ENCODE results near the gene ECHDC3. TPM values are rescaled to one million over a fixed set of nuclear protein-coding genes. Genes with fewer than 3 reads are reported as not detected.

The ECHDC3 gene
- total RNA-seq, 1 donor from 2014 or later = 13.3 TPM

GRCh38 chr10:11750420-11750819 is 8.2 kb downstream of the ECHDC3 start:
- DNase-seq (ENCODE audit: low spot score) = no peak

GRCh38 chr10:11754173-11754572 is 12.0 kb downstream of the ECHDC3 start:
- no peak for DNase-seq (ENCODE audit: low spot score)

- DNase-seq (ENCODE audit: low spot score) = no peak
Measured at GRCh38 chr10:11754620-11755019, 12.4 kb downstream of the ECHDC3 start.

GRCh38 chr10:11755512-11756263 is 13.5 kb downstream of the ECHDC3 start:
- no peak for DNase-seq (ENCODE audit: low spot score)

GRCh38 chr10:11756766-11757315 is 14.7 kb downstream of the ECHDC3 start:
- no peak for DNase-seq (ENCODE audit: low spot score)

- DNase-seq (ENCODE audit: low spot score) = peak; percentile 88
Measured at GRCh38 chr10:11757454-11757820, 15.3 kb downstream of the ECHDC3 start.

GRCh38 chr10:11757821-11758463 is 15.8 kb downstream of the ECHDC3 start:
- DNase-seq (ENCODE audit: low spot score) = peak; percentile 94

- DNase-seq (ENCODE audit: low spot score) = no peak
Measured at GRCh38 chr10:11758527-11759236, 16.5 kb downstream of the ECHDC3 start.

GRCh38 chr10:11759347-11759746 is 17.2 kb downstream of the ECHDC3 start:
- no peak for DNase-seq (ENCODE audit: low spot score)

GRCh38 chr10:11760151-11760550 is 18.0 kb downstream of the ECHDC3 start:
- DNase-seq (ENCODE audit: low spot score) = no peak

GRCh38 chr10:11760861-11761260 is 18.7 kb downstream of the ECHDC3 start:
- no peak for DNase-seq (ENCODE audit: low spot score)

GRCh38 chr10:11761431-11761830 is 19.2 kb downstream of the ECHDC3 start:
- DNase-seq (ENCODE audit: low spot score) = no peak

GRCh38 chr10:11762706-11763500 is 20.7 kb downstream of the ECHDC3 start:
- no peak for DNase-seq (ENCODE audit: low spot score)

- no peak for DNase-seq (ENCODE audit: low spot score)
Measured at GRCh38 chr10:11763501-11763861, 21.3 kb downstream of the ECHDC3 start.

- no peak for DNase-seq (ENCODE audit: low spot score)
Measured at GRCh38 chr10:11765141-11765540, 23.0 kb downstream of the ECHDC3 start.

- DNase-seq (ENCODE audit: low spot score) = no peak
Measured at GRCh38 chr10:11772575-11773288, 30.6 kb downstream of the ECHDC3 start.

GRCh38 chr10:11773761-11774441 is 31.7 kb downstream of the ECHDC3 start:
- DNase-seq (ENCODE audit: low spot score) = no peak

- no peak for DNase-seq (ENCODE audit: low spot score)
Measured at GRCh38 chr10:11775412-11775811, 33.2 kb downstream of the ECHDC3 start.

- DNase-seq (ENCODE audit: low spot score) = no peak
Measured at GRCh38 chr10:11776080-11776479, 33.9 kb downstream of the ECHDC3 start.

- no peak for DNase-seq (ENCODE audit: low spot score)
Measured at GRCh38 chr10:11781114-11781513, 38.9 kb downstream of the ECHDC3 start.
